Vagina (tissue), 2 donors: ENCODE measurements around the gene PISD.

Experiments used
- CTCF ChIP-seq, 3 experiments: fragments of 450-650 bp in 2 of 3; fragments of 200-600 bp in 1 of 3; sonication (generic) in 1 of 3; IDR thresholded peaks; one replicate each; pipeline ENCODE4 v1.5.1; 2017 to 2019; ENCODE audit warnings: antibody characterized with exemption in 3 of 3, mild to moderate bottlenecking in 2 of 3, moderate library complexity in 2 of 3
- POLR2A ChIP-seq, 2 donors: fragments of 450-650 bp; IDR thresholded peaks; one replicate each; pipeline ENCODE4 v1.6.1; 2017; ENCODE audit warnings: antibody characterized with exemption in 2 of 2, mild to moderate bottlenecking in 2 of 2, moderate library complexity in 2 of 2
- POLR2AphosphoS5 ChIP-seq, 2 donors: sonication (generic); formaldehyde crosslinking; IDR thresholded peaks; one replicate each; pipeline ENCODE4 v1.9.0; 2017; ENCODE audit warnings: antibody characterized with exemption in 2 of 2, mild to moderate bottlenecking in 2 of 2, low read depth in 1 of 2; ENCODE audit not compliant: insufficient read depth in 1 of 2

GRCh38 chr22:31613286-31613903, 48.6 kb downstream of the PISD start:
- no peak for TF ChIP-seq CTCF (IDR thresholded peaks at IDR 0.05)
- no peak for TF ChIP-seq POLR2AphosphoS5 (IDR thresholded peaks at IDR 0.05; ENCODE audit: insufficient read depth in 1 of 2, low read depth in 1 of 2)
- no peak for TF ChIP-seq POLR2A (IDR thresholded peaks at IDR 0.05)
